ENCODE measurements around the gene PNKD. TPM values are rescaled to one million over a fixed set of nuclear protein-coding genes. Genes with fewer than 3 reads are reported as not detected.

PNKD gene
- total and polyA plus RNA-seq, 2 of the 8 experiments (the other 6 are each of a cell fraction or from before 2014, with no cell fraction given), result 43.9 to 65.4 TPM

- Histone ChIP-seq H3K79me1 (ENCODE audit: low read depth, low read length) (no peaks in the 10 kb centered on the region), H3K23ac (ENCODE audit: insufficient read length) (no peak overlapping the region), H4K8ac (ENCODE audit: extremely low read depth, insufficient read depth, low read length) (no peak overlapping the region), H2BK5ac (ENCODE audit: low read depth, low read length) (no peak overlapping the region), H3K9me3 (ENCODE audit: insufficient read depth in 2 of 2, low read depth in 1 of 2, low read length in 1 of 2) (no peaks in the 10 kb centered on the region), H3K4me3 (ENCODE audit: extremely low read depth in 1 of 4, insufficient read depth in 2 of 4, low read depth in 3 of 4, low read length in 4 of 4) (no peak overlapping the region), H3K4me1 (replicated peaks in 1 of 4; ENCODE audit: control insufficient read depth in 3 of 4, insufficient read depth in 4 of 4, low read length in 3 of 4) (no peaks in the 10 kb centered on the region), H3K9ac (replicated peaks in 1 of 4; ENCODE audit: extremely low read depth in 1 of 4, low read depth in 3 of 4, low read length in 3 of 4) (no peak overlapping the region), H2BK120ac (replicated peaks; ENCODE audit: low read depth, low read length) (no peak overlapping the region), H3K27ac (ENCODE audit: low read depth, low read length) (no peak overlapping the region), H2AFZ (ENCODE audit: low read length) (no peak overlapping the region), H2BK12ac (ENCODE audit: low read depth, low read length) (no peak overlapping the region), H3K4ac (replicated peaks; ENCODE audit: insufficient read length, low read depth, low read length) (no peak overlapping the region), H2AK5ac (ENCODE audit: low read depth, low read length) (no peak overlapping the region), H4K5ac (ENCODE audit: insufficient read length, low read depth, low read length) (no peak overlapping the region), H2BK15ac (ENCODE audit: low read length) (no peak overlapping the region), H3K18ac (ENCODE audit: extremely low read depth, low read length) (no peak overlapping the region), H3K36me3 (ENCODE audit: control insufficient read depth in 2 of 4, insufficient read depth in 4 of 4, low read length in 3 of 4) (peaks cover 31 to 76% (median 61%) of the 10 kb centered on the region in 4 experiments), H3K79me2 (ENCODE audit: control insufficient read depth in 1 of 2, insufficient read depth in 2 of 2, low read length in 2 of 2) (no peaks in the 10 kb centered on the region), H3K56ac (replicated peaks; ENCODE audit: insufficient read length, low read depth, low read length) (no peak overlapping the region), H3K4me2 (ENCODE audit: insufficient read depth in 1 of 2, low read depth in 2 of 2, low read length in 2 of 2) (no peak overlapping the region), H4K20me1 (replicated peaks in 1 of 2; ENCODE audit: control insufficient read depth in 1 of 2, insufficient read depth in 2 of 2, low read length in 2 of 2) (peaks cover 0 to 1% of the 10 kb centered on the region in 2 experiments), H3K14ac (ENCODE audit: insufficient read length) (no peak overlapping the region), H4K91ac (replicated peaks; ENCODE audit: insufficient read length, low read length) (no peak overlapping the region), H3K27me3 (replicated peaks in 1 of 4; ENCODE audit: control insufficient read depth in 3 of 4, extremely low read depth in 1 of 4, insufficient read depth in 3 of 4, low read length in 3 of 4) (no peaks in the 10 kb centered on the region), H3K23me2 (ENCODE audit: low read depth, low read length) (no peaks in the 10 kb centered on the region), H2BK20ac (ENCODE audit: low read length) (no peak overlapping the region)
- ChIA-PET CTCF (ENCODE audit: partially characterized antibody) (no interaction called here), POLR2A (ENCODE audit: partially characterized antibody) (interaction anchor here (1.4 kb wide), 1 partner anchor 11 kb away, joined by 3 read pairs; no protein-coding TSS in a partner anchor)
- FAIRE-seq, result no peak
- DNase-seq (ENCODE audit: low read depth in 1 of 2, low spot score in 2 of 2), result no peak
- WGBS, 2 experiments (ENCODE audit: extremely low coverage in 1 of 2, insufficient coverage in 1 of 2, insufficient read length in 1 of 2, insufficient replicate concordance in 2 of 2, low coverage in 1 of 2, low lambda C conversion rate in 2 of 2, missing lambda C conversion rate in 1 of 2), result 96% methylated on average over 1 of the region's 1 CpG; no CpG with 5 or more reads in 1 of the 2 experiments
- no peak for TF ChIP-seq POU5F1 (IDR thresholded peaks at IDR 0.05; ENCODE audit: low read depth, low read length)
- no peak for TF ChIP-seq PHF8 (conservative IDR thresholded peaks at IDR 0.05; ENCODE audit: low read depth, low read length)
- no peak for TF ChIP-seq CHD1 (IDR thresholded peaks at IDR 0.05; ENCODE audit: low read depth, low read length)
- TF ChIP-seq ASH2L (IDR thresholded peaks at IDR 0.05; ENCODE audit: low read length), result no peak
- TF ChIP-seq YY1 (IDR thresholded peaks at IDR 0.05; ENCODE audit: low read depth, low read length), result no peak
- TF ChIP-seq CBX5 (IDR thresholded peaks at IDR 0.05; ENCODE audit: low read depth, low read length), result no peak
These were observed 31.4 kb upstream of the PNKD start for GRCh38 chr2:218238887-218239286.
